ENCODE results near the gene PPP2R2C. TPM values are rescaled to one million over a fixed set of nuclear protein-coding genes. Genes with fewer than 3 reads are reported as not detected.

PPP2R2C gene
- total and polyA plus RNA-seq, 2 of the 4 experiments (the other 2 are of a cell fraction): 0.03 TPM; not detected in 1

DNA sequence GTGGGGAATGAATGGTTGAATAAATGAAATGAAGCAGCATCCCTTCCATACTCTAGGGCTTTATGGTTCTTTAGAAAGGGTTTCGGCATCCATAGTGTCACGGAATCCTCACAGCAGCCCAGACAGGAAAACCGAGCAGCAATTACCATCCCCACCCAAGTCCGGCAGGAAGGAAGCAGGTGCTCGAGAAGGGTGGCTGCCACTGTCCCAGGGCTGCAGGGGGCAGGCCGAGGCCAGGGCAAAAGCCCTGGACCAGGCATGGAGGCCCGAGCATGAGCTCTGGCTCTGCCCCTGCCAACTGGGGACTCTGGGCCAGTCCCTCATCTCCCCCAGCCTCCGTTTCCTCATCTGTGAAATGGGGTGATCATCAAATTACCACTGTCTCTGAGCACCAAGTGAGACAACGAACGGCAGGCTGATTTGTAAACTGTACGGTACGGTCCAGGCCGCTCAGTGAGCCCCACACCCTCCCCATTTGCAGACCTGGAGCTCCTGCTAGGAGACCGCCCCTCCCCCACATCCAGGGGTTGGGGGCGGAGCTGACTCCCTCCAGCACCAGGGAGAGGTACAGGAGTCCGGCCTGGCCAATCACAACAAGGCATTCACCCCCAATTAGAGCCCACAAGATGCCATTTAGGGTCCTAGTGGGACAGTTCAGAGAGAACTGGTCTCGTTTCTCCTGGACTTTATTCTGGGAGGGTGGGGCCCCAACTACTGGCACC lies 102.3 kb downstream of the PPP2R2C start:
- Histone ChIP-seq H2AK9ac (replicated peaks; ENCODE audit: low read depth, low read length, poor library complexity) (no peak overlapping the region), H3K4me3 (ENCODE audit: insufficient read depth, low read depth, low read length) (no peak overlapping the region), H2BK5ac (ENCODE audit: low read depth, low read length, poor library complexity, severe bottlenecking) (no peak overlapping the region), H3K9ac (ENCODE audit: low read depth, low read length) (no peak overlapping the region), H3K27ac (ENCODE audit: insufficient read depth, low read length) (no peak overlapping the region), H3K27me3 (ENCODE audit: control insufficient read depth, insufficient read depth, low read length) (peaks cover 22% of the 10 kb centered on the region), H3K23ac (ENCODE audit: low read depth, low read length) (no peak overlapping the region), H2AK5ac (ENCODE audit: low read depth, low read length) (no peak overlapping the region), H3K9me3 (ENCODE audit: control insufficient read depth, insufficient read depth, low read length) (no peaks in the 10 kb centered on the region), H2BK20ac (ENCODE audit: low read depth, low read length) (no peak overlapping the region), H4K5ac (ENCODE audit: low read depth, low read length) (no peak overlapping the region), H2BK120ac (ENCODE audit: low read depth, low read length) (no peak overlapping the region), H4K91ac (ENCODE audit: insufficient read depth, low read depth, low read length) (no peak overlapping the region), H2BK15ac (ENCODE audit: low read depth, low read length) (no peak overlapping the region), H3K4me2 (ENCODE audit: low read depth, low read length) (no peak overlapping the region), H2AFZ (replicated peaks; ENCODE audit: low read length, poor library complexity) (no peak overlapping the region), H3K4ac (ENCODE audit: low read depth, low read length) (no peak overlapping the region), H3K36me3 (ENCODE audit: control insufficient read depth, insufficient read depth, low read length) (no peaks in the 10 kb centered on the region), H3K18ac (ENCODE audit: low read depth, low read length) (no peak overlapping the region), H3K4me1 (ENCODE audit: control insufficient read depth, insufficient read depth, low read length) (no peaks in the 10 kb centered on the region), H4K8ac (ENCODE audit: low read depth in 2 of 2, low read length in 2 of 2) (no peak overlapping the region), H3K9me1 (ENCODE audit: insufficient read depth, low read length) (no peaks in the 10 kb centered on the region), H3K79me1 (ENCODE audit: low read depth in 1 of 2, low read length in 2 of 2) (no peaks in the 10 kb centered on the region), H3K14ac (replicated peaks; ENCODE audit: low read depth, low read length) (no peak overlapping the region), H4K20me1 (ENCODE audit: insufficient read depth, low read length) (no peaks in the 10 kb centered on the region), H3K56ac (ENCODE audit: extremely low read depth, insufficient read depth, low read length) (no peak overlapping the region)
- BruUV-seq (replicated peaks): no TSS peak
- dilution Hi-C loops (cut with HindIII; ENCODE audit: low sequenced_read_pairs, unreplicated experiment) (no loop called here), intact Hi-C loops (cut with micrococcal nuclease) (no loop called here), in situ Hi-C loops (cut with MboI; ENCODE audit: low sequenced_read_pairs) (no loop called here)
- no peak for DNase-seq
- no peak for ATAC-seq (ENCODE audit: low read depth)
- TF ChIP-seq MXI1 (IDR thresholded peaks at IDR 0.05; ENCODE audit: borderline replicate concordance, low read depth, low read length) (no peak), ELK1 (IDR thresholded peaks at IDR 0.05; ENCODE audit: borderline replicate concordance, low read depth, low read length) (no peak), SMC3 (IDR thresholded peaks at IDR 0.05; ENCODE audit: low read depth, low read length) (no peak), BHLHE40 (IDR thresholded peaks at IDR 0.05; ENCODE audit: low read depth, low read length) (no peak), MAFK (IDR thresholded peaks at IDR 0.05; ENCODE audit: low read depth, low read length) (no peak), CEBPB (IDR thresholded peaks at IDR 0.05; ENCODE audit: low read depth, low read length) (no peak), NFE2L2 (IDR thresholded peaks at IDR 0.05; ENCODE audit: low read depth, low read length) (no peak), RFX5 (IDR thresholded peaks at IDR 0.05; ENCODE audit: low read depth, low read length) (no peak), CHD1 (IDR thresholded peaks at IDR 0.05; ENCODE audit: low read depth, low read length) (no peak), FOS (IDR thresholded peaks at IDR 0.05; ENCODE audit: low read depth, low read length) (no peak), POLR2A (IDR thresholded peaks at IDR 0.05; ENCODE audit: low read depth, low read length) (no peak), MAZ (IDR thresholded peaks at IDR 0.05; ENCODE audit: borderline replicate concordance, low read depth, low read length) (no peak), RCOR1 (IDR thresholded peaks at IDR 0.05; ENCODE audit: insufficient replicate concordance, low read length) (no peak), RAD21 (IDR thresholded peaks at IDR 0.05; ENCODE audit: low read length) (no peak)
- TF ChIP-seq, protein P1, sequence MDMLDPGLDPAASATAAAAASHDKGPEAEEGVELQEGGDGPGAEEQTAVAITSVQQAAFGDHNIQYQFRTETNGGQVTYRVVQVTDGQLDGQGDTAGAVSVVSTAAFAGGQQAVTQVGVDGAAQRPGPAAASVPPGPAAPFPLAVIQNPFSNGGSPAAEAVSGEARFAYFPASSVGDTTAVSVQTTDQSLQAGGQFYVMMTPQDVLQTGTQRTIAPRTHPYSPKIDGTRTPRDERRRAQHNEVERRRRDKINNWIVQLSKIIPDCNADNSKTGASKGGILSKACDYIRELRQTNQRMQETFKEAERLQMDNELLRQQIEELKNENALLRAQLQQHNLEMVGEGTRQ (IDR thresholded peaks at IDR 0.05; ENCODE audit: low read depth, low read length): no peak
- TF ChIP-seq, protein P2, sequence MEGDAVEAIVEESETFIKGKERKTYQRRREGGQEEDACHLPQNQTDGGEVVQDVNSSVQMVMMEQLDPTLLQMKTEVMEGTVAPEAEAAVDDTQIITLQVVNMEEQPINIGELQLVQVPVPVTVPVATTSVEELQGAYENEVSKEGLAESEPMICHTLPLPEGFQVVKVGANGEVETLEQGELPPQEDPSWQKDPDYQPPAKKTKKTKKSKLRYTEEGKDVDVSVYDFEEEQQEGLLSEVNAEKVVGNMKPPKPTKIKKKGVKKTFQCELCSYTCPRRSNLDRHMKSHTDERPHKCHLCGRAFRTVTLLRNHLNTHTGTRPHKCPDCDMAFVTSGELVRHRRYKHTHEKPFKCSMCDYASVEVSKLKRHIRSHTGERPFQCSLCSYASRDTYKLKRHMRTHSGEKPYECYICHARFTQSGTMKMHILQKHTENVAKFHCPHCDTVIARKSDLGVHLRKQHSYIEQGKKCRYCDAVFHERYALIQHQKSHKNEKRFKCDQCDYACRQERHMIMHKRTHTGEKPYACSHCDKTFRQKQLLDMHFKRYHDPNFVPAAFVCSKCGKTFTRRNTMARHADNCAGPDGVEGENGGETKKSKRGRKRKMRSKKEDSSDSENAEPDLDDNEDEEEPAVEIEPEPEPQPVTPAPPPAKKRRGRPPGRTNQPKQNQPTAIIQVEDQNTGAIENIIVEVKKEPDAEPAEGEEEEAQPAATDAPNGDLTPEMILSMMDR (conservative IDR thresholded peaks at IDR 0.05; ENCODE audit: low read depth, low read length): no peak
- CTCF ChIA-PET: no interaction called here
- WGBS, 2 experiments (ENCODE audit: extremely low coverage in 2 of 2, insufficient read length in 1 of 2): 0% methylated on average over 1 of the region's 17 CpGs; no CpG with 5 or more reads in 1 of the 2 experiments
- POLR2A ChIA-PET (ENCODE audit: unreplicated experiment): no interaction called here

All from IMR-90 (cell line).